HG02885 (cell line): ENCODE data around the gene OR4C12.
"Not testable (repeated sequence)": the region's sequence is repeated elsewhere in the genome, so short reads cannot be mapped to it uniquely, and the experiment has no call there.

Experiments used
- ATAC-seq: cut with Tn5 transposase; IDR thresholded peaks from one replicate; pipeline ENCODE4 v1.9.1; 2021; ENCODE audit warnings: mild to moderate bottlenecking; ENCODE audit not compliant: unreplicated experiment, poor library complexity

Gene OR4C12

DNA sequence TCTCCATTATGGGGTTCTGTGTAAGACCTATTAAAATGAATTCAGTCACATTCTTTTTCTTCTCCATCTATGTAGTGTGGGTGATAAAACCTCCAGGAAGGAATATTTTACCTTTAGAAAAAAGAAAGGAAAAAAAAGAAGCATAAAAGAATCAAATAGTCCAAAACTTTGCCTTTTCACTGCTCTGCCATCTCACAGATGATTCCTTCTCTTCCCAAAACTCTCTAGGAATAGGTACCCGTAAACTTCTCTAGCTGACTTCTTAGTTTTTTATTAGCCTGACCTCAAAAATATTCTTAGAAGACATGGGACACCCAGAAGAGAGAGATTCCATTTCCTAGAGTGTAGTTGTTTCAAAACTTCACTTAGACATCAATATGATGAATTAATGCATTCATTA, at the start of gene OR4C12:
OR4C12 (minus strand) TSS at position 101 of the 400 bp plus-strand sequence; CDS start at position 67, 34 bp downstream.
- not testable (repeated sequence) for ATAC-seq

DNA sequence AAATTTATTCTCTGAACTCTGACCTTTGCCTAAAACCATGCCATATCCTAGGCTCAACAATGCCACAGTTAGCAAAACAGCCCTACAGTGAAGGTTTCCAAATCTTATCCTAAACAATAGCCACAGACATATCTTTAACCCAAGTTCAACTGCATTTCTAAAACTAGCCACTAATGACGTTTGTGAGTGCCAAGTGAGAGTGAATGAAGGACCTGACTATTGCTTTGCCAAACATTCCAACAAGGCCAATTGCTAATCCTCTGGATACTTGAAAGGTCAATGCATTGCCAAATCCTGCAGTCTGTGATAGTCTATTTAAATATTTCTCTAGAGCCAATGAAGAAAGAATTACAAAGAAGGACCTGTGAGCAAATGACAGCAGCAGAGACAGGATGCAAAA, 47.9 kb upstream of the OR4C12 start:
- ATAC-seq = no peak

DNA sequence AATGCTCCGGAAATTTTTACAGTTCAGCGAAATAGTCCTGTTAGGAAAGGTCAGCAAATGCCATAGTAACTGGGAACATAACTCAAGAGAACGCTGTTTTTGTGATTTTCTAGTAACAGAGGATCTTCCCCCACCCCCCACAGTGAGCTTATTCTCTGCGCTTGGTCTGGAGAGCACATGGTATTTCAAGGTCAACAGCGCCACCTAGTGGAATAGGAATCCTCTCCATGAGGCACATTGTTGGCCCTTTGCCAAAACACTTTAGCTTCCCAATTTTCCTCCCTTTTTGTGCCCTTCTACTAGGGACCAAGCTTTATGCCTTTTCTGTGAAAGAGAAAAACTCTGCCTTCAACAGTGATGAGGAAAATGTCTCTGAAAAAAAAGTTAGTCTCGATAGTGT, 13.2 kb upstream of the OR4C12 start:
- ATAC-seq = peak; percentile 69

DNA sequence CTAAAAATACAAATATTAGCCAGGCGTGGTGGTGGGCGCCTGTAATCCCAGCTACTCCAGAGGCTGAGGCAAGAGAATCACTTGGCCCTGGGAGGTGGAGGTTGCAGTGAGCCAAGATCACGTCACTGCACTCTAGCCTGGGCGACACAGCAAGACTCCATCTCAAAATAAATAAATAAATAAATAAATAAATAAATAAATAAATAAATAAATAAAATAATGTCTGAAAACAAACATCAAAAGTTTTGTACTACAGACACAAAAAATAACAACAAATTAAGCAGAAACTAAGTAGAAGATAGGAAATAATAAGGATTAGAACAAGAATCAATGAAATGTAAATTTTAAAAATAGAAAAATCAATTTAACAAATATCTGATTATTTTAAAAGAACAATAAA, 8.9 kb downstream of the OR4C12 start:
- ATAC-seq = not testable (repeated sequence)

DNA sequence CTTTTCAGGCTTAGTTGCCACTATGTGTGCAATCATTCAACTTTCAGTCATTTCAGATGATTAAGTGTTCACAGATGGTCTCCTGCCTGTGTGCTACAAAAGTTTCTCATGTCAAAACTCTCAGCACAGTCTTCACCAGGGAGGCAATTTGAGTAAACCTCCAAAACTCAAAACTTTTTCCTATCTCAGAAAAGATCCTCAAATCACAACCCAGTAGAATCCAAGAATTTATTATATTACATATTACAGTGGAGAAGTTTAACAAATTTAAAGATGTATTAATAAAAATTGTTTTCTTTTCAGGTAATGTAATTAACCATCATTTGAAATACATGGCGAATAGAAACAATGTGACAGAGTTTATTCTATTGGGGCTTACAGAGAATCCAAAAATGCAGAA, 30.2 kb downstream of the OR4C12 start, which contains the start of gene OR4C13:
OR4C13 (plus strand) TSS at position 301 of the 400 bp plus-strand sequence; CDS start at position 333, 32 bp downstream.
- ATAC-seq = no peak

DNA sequence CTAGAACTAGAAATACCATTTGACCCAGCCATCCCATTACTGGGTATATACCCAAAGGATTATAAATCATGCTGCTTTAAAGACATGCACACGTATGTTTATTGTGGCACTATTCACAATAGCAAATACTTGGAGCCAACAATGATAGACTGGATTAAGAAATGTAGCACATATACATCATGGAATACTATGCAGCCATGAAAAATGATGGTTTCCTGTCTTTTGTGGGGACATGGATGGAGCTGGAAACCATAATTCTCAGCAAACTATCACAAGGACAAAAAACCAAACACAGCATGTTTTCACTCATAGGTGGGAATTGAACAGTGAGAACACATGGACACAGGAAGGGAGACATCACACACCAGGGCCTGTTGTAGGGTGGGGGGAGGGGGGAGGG, 33.6 kb downstream of the OR4C12 start:
- not testable (repeated sequence) for ATAC-seq
